OCI-LY3 (cell line): Measurements from ENCODE around the gene KDM5A.

Experiments used
- EZH2phosphoT487 ChIP-seq: fragments of 200-600 bp; shearing (Covaris generic); IDR thresholded peaks from 2 replicates; pipeline ENCODE4 v1.6.1; 2018; ENCODE audit warnings: antibody characterized with exemption, mixed run types, low read depth
- TF ChIP-seq, protein P1 (sequence below): fragments of 200-600, 300-600 bp; sonication (generic); IDR thresholded peaks from 2 replicates; pipeline ENCODE4 v1.5.1; 2014; ENCODE audit warnings: antibody characterized with exemption, low read length, low read depth

DNA sequence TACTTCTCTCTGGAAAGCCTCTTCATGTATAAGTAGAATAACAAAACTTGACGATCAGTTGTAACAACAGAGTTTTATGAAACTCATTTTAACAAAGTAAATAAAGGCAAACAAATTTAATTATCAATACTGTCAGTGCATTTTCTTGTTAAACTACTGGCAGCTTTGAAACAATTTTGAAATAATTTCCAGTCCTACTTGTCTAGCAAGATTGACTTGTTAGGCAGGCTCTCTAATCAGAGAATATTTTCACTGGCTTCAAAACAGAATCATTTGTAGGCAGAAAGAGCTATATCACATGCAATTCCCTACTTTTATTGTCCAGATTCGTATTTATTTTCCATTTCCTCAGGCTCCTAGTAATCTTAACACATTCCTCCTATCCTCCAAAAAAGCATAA lies 80.6 kb downstream of the KDM5A start:
- TF ChIP-seq, protein P1, sequence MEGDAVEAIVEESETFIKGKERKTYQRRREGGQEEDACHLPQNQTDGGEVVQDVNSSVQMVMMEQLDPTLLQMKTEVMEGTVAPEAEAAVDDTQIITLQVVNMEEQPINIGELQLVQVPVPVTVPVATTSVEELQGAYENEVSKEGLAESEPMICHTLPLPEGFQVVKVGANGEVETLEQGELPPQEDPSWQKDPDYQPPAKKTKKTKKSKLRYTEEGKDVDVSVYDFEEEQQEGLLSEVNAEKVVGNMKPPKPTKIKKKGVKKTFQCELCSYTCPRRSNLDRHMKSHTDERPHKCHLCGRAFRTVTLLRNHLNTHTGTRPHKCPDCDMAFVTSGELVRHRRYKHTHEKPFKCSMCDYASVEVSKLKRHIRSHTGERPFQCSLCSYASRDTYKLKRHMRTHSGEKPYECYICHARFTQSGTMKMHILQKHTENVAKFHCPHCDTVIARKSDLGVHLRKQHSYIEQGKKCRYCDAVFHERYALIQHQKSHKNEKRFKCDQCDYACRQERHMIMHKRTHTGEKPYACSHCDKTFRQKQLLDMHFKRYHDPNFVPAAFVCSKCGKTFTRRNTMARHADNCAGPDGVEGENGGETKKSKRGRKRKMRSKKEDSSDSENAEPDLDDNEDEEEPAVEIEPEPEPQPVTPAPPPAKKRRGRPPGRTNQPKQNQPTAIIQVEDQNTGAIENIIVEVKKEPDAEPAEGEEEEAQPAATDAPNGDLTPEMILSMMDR, result no peak
- TF ChIP-seq EZH2phosphoT487, result no peak
